GM18526 (cell line): Measurements from ENCODE around the gene MLLT10.
A peak's percentile ranks its signal among the peaks of the same experiment; 100 is the strongest.

ENCODE experiments used
- POLR2A ChIP-seq: IDR thresholded peaks from 3 replicates; pipeline ENCODE4 v1.6.1; 2011; ENCODE audit not compliant: insufficient read length; ENCODE audit errors: extremely low read depth

MLLT10 gene

GRCh38 chr10:21526860-21527597, 7.0 kb upstream of the MLLT10 start:
- peak; percentile 31 for TF ChIP-seq POLR2A

DNA sequence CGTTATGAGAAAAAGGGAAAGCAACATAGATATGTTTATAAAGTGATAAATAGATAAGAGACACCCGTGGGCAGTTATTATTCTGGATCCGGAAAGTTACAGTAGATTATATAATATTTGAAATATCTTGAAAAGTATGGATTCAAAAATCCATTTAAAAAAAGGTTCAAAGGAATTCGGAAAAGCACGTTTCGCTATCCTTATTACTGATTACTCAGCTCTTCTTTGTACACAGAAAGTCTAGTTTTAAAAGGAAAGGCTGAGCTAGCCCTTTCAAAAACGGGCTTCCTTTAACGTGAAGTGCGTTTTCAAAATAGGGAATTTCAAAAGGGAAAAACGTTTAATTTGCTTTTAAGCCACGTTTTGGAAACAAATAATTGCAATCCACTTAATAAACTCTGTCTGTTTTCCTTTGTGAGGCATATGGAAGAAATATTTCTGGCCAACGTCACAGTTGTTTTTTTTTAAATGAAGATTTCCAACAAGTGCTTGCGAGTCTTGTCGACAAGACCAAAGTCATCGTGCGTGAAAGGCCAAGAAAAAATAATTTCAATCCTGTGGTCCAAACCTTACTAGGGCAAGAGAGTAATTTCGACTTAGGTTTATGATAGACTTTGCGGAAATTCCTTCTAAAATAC, 6.3 kb upstream of the MLLT10 start:
- TF ChIP-seq POLR2A = no peak

GRCh38 chr10:21528236-21529031, 5.6 kb upstream of the MLLT10 start:
- TF ChIP-seq POLR2A = no peak

GRCh38 chr10:21529032-21529910, 4.8 kb upstream of the MLLT10 start:
- no peak for TF ChIP-seq POLR2A

GRCh38 chr10:21530168-21530567, 3.9 kb upstream of the MLLT10 start:
- TF ChIP-seq POLR2A = no peak

- TF ChIP-seq POLR2A = no peak
These were observed 3.4 kb upstream of the MLLT10 start for GRCh38 chr10:21530641-21531040.

- TF ChIP-seq POLR2A = no peak
These were observed 2.9 kb upstream of the MLLT10 start for GRCh38 chr10:21531164-21531563.

DNA sequence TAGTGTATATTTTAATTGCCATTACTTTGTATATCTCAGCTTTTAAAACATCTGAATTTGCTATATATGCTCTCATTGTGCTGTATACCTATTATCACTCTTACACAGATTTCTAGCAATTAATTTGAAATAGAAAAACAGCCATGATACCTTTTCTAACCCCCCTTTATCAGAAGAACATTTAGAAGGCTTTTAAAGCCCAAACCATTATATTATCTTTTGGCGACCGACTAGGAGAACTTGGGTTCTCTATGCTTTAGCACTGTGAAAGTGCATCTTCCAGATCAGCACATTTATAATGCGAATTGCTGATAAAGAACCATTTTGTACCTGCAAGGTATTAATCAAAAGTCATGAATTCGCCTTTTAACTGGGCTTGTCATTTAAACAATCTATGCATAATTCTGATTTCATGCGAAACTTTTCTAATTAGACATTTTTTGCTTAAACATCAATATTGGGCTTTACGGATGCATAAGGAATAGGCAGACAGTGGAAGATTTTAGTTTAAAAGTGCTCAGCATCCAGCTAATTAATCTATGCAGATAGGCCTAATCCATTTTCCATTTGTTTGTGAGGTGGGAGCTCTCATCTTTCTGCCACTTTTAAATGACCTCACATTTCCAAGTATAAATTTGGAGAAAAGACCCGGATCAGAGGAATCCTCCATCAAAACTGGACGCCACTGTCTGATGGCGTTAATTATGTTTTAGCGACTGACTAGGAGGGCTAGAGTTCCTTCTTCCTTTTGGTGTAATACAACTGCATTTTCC, 1.2 kb upstream of the MLLT10 start:
- no peak for TF ChIP-seq POLR2A

- TF ChIP-seq POLR2A = no peak
These were observed 201 bp downstream of the MLLT10 start for GRCh38 chr10:21534280-21534586.

DNA sequence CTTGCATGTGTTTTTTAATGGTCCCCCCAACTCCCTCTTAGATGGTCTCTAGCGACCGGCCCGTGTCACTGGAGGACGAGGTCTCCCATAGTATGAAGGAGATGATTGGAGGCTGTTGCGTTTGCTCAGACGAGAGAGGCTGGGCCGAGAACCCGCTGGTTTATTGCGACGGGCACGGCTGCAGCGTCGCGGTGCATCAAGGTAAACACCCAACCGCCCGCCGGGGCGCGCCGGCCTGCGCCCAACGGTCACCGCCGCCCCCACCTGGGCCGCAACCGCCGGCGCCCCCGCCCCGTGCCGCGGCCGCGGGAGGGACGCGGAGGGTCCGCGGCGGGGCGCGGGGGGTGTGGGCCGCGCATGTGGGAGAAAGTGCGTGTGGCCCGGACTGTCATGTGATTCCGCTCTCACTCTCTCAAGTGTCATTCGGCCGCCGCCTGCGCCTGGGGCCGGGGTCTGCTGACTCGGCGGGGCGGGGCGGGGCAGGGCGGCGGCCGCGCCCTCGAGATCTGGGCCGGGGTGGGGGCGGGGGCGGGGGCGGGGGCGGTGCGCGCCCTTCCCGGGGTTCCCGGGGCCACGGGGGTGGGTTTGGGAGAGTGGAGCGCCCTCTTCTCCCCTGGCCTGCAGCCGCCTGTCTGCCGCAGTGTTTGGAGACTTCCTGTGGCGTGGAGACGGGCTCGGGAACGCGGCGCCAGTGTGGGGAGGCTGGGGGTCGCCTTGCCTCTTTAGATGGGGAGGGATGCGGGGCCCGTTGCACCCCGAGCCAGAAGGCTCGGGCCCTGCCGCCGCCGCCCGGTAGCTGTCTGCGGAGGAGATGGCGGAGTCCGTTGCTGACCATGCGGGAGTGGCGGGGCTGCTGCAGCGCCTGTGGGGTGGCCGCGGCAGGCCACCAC, 817 bp downstream of the MLLT10 start:
- TF ChIP-seq POLR2A = no peak

DNA sequence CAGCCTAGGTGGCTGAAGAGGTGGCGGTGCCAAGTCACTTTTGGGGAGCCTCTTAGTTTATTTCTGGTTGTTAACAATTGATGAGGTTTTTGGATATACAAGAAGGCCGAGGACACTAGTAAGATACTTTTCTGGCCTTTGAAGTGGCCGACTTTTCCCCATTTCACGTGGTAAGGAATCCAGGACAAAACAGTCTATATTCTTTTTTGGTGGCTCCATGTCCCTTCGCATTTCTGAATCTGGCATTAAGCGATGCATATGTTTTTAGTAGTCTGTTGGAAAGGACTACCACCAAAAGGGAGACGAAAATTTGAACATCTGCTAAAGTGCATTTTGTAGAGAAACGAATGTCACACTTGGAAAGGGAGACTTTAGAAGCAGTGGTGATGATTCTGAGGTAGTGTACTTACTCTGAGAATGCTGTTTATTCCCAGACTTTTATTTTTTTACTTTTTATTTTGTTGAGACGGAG, 1.5 kb downstream of the MLLT10 start:
- TF ChIP-seq POLR2A = no peak

GRCh38 chr10:21536874-21537273, 2.8 kb downstream of the MLLT10 start:
- no peak for TF ChIP-seq POLR2A

DNA sequence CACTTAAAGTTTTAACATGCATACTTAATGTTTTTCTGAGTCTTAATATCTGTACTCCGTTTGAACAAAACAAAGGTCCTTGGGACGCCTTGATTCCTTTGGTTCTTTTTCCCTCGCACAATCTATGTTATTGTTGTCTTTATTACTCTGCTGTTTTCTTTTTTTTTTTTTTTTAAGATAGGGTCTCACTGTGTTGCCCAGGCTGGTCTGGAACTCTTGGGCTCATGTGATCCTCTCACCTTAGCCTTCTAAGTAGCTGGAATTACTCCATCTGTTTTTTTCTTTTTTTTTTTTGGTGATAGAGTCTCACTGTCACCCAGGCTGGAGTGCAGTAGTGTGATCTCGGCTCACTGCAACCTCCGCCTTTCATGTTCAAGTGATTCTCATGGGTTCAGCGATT, 13.2 kb downstream of the MLLT10 start:
- TF ChIP-seq POLR2A = no peak

DNA sequence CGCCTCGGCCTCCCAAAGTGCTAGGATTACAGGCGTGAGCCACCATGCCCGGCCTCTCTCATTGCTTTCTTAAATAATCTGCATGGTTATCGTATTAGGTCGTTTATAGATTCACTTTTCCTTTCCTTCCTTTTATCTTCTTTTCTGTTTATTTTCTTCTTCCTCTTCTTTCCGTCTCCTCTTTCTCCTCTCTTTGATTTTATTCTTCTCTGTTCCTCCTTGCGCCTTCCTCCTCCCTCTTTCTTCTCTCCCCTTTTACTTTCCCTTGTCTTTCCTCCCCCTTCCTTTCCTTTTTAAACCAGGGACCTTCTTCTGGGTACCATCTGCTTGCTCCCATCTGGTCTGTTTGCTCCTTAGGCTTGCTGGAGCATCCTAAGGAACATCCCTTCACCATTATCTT, 18.6 kb downstream of the MLLT10 start:
- TF ChIP-seq POLR2A = no peak

DNA sequence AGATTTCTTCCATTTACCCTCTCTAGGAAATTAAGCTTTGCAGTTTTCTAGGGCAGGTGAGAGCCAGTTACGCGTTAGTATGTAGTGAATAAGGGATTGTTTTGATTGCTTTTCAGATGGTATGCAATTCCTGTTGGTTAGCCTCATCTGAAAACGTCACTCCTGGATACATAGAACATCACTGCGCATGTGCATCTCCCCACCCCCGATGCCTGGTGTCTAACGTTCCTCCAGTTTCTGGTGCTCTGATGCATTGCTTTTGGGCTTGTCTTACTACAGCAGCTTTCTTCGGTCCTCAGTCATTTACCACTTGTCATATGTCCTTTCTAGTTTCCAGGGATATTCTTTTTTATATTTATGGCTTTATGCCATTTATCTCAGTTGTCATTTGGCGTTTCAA, 22.5 kb downstream of the MLLT10 start:
- TF ChIP-seq POLR2A = no peak
